Kidney (tissue), 14 donors: ENCODE data around the gene SERPINA3. TPM values are rescaled to one million over a fixed set of nuclear protein-coding genes. Genes with fewer than 3 reads are reported as not detected.

ENCODE experiments used
- DNase-seq, 5 donors: peaks; one replicate each; pipeline ENCODE4 v3.0.0-alpha.2; 2013 to 2020
- FAIRE-seq: peaks from 2 replicates; lab custom pipeline; 2012; peaks lifted over from hg19 to GRCh38; lab: Jason Lieb, UNC
- H3K27ac ChIP-seq, 2 donors: one replicate each; pipeline ENCODE4 v1.7.0; 2013; ENCODE audit warnings: low read depth in 2 of 2, low read length in 2 of 2, inconsistent platforms in 1 of 2
- H3K27me3 ChIP-seq: one replicate; pipeline ENCODE4 v1.7.1; 2013; ENCODE audit warnings: low read length, inconsistent platforms; ENCODE audit not compliant: control insufficient read depth, insufficient read depth
- H3K36me3 ChIP-seq, 3 donors: one replicate each; pipeline versions ENCODE4 v1.7.0 to v1.7.1; 2013; ENCODE audit warnings: low read length in 3 of 3, control low read depth in 1 of 3, inconsistent platforms in 1 of 3; ENCODE audit not compliant: insufficient read depth in 3 of 3, control insufficient read depth in 2 of 3
- H3K4me1 ChIP-seq, 3 donors: one replicate each; pipeline versions ENCODE4 v1.7.0 to v1.7.1; 2013; ENCODE audit warnings: low read length in 3 of 3, inconsistent platforms in 1 of 3, low read depth in 1 of 3; ENCODE audit not compliant: control insufficient read depth in 2 of 3, insufficient read depth in 2 of 3
- H3K4me3 ChIP-seq, 3 donors: one replicate each; pipeline versions ENCODE4 v1.7.0 to v1.8.1; 2013; ENCODE audit warnings: low read length in 3 of 3, control low read depth in 1 of 3, inconsistent platforms in 1 of 3
- H3K9ac ChIP-seq, 3 donors: one replicate each; pipeline versions ENCODE4 v1.7.0 to v1.7.1; 2013; ENCODE audit warnings: low read length in 3 of 3, control low read depth in 1 of 3, inconsistent platforms in 1 of 3
- H3K9me3 ChIP-seq, 3 donors: one replicate each; pipeline versions ENCODE4 v1.7.0 to v1.7.1; 2013; ENCODE audit warnings: low read length in 3 of 3, control low read depth in 1 of 3, inconsistent platforms in 1 of 3; ENCODE audit not compliant: control insufficient read depth in 2 of 3, insufficient read depth in 1 of 3
- intact Hi-C: fragments of 100-400 bp; cut with DNase I; formaldehyde crosslinking; loops from one replicate; pipeline ENCODE4 v1.11.1; 2022
- polyA plus RNA-seq: library from polyadenylated mRNA; stranded (reverse); fragments of 350-450 nt; fragmentation: Illumina TruSeq; extraction: RNeasy Lipid Tissue Mini Kit (QIAGEN cat#74804); gene quantifications from one replicate; pipeline ENCODE4 v1.2.3, GENCODE V29; 2014; ENCODE audit warnings: low read depth, low replicate concordance; ENCODE audit not compliant: insufficient read depth
- total RNA-seq: library from RNA; stranded (reverse); fragmentation: NEBNext Ultra II Directional; extraction: Animal tissue kit (Norgen Biotek cat#: 25700); gene quantifications from one replicate; pipeline ENCODE4 v1.2.1, GENCODE V29; 2021
- TF ChIP-seq, protein P1 (sequence below): IDR thresholded peaks from 3 replicates; pipeline ENCODE4 v1.5.1; 2012; ENCODE audit warnings: mild to moderate bottlenecking, moderate library complexity, borderline replicate concordance; ENCODE audit not compliant: insufficient read depth; ENCODE audit errors: extremely low read depth
- donor health status: control.
- donor health status: control.
- donor health status: control.
- donor health status: control.
- donor health status: control.
- donor health status: DM: yes; HTN: yes; CAD: no.
- donor health status: Normal renal cell carcinoma (clear cell type).

SERPINA3 gene
- total and polyA plus RNA-seq, 2 donors from 2014 or later, result 786 to 1,762 TPM

GRCh38 chr14:94572637-94573303 is 39.4 kb upstream of the SERPINA3 start:
- Histone ChIP-seq H3K4me1 (peaks cover 0 to 7% (median 0%) of the 10 kb centered on the region in 3 donors), H3K36me3 (no peaks in the 10 kb centered on the region), H3K9me3 (no peaks in the 10 kb centered on the region), H3K4me3 (no peak overlapping the region), H3K27ac (no peak overlapping the region), H3K9ac (no peak overlapping the region), H3K27me3 (no peaks in the 10 kb centered on the region)
- intact Hi-C loops, result no loop called here
- FAIRE-seq (no peak), DNase-seq (peak in 1 of 5 donors; percentile 24)
- TF ChIP-seq, protein P1, sequence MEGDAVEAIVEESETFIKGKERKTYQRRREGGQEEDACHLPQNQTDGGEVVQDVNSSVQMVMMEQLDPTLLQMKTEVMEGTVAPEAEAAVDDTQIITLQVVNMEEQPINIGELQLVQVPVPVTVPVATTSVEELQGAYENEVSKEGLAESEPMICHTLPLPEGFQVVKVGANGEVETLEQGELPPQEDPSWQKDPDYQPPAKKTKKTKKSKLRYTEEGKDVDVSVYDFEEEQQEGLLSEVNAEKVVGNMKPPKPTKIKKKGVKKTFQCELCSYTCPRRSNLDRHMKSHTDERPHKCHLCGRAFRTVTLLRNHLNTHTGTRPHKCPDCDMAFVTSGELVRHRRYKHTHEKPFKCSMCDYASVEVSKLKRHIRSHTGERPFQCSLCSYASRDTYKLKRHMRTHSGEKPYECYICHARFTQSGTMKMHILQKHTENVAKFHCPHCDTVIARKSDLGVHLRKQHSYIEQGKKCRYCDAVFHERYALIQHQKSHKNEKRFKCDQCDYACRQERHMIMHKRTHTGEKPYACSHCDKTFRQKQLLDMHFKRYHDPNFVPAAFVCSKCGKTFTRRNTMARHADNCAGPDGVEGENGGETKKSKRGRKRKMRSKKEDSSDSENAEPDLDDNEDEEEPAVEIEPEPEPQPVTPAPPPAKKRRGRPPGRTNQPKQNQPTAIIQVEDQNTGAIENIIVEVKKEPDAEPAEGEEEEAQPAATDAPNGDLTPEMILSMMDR, result no peak

GRCh38 chr14:94573475-94574277 is 38.5 kb upstream of the SERPINA3 start:
- Histone ChIP-seq H3K27ac (no peak overlapping the region), H3K4me1 (peaks cover 0 to 7% (median 0%) of the 10 kb centered on the region in 3 donors), H3K4me3 (no peak overlapping the region), H3K9ac (no peak overlapping the region), H3K9me3 (no peaks in the 10 kb centered on the region), H3K27me3 (no peaks in the 10 kb centered on the region), H3K36me3 (no peaks in the 10 kb centered on the region)
- intact Hi-C loops, result no loop called here
- TF ChIP-seq, protein P1, result no peak
- DNase-seq (peak in 3 of 5 donors; percentile 18 to 54 (median 50)), FAIRE-seq (no peak)

GRCh38 chr14:94574336-94574735 is 37.9 kb upstream of the SERPINA3 start:
- H3K4me3 ChIP-seq, result no peak overlapping the region
- no peaks in the 10 kb centered on the region for H3K36me3 ChIP-seq
- no peak overlapping the region for H3K9ac ChIP-seq
- FAIRE-seq (no peak), DNase-seq (peak in 1 of 5 donors; percentile 18)
- no peak overlapping the region for H3K27ac ChIP-seq
- H3K4me1 ChIP-seq, result peaks cover 0 to 7% (median 0%) of the 10 kb centered on the region in 3 donors
- H3K9me3 ChIP-seq, result no peaks in the 10 kb centered on the region
- TF ChIP-seq, protein P1, result no peak
- intact Hi-C loops, result no loop called here
- no peaks in the 10 kb centered on the region for H3K27me3 ChIP-seq
